Retinal pigment epithelial cell (primary cell): ENCODE measurements around the gene FAM114A2.
"Not testable (repeated sequence)": the region's sequence is repeated elsewhere in the genome, so short reads cannot be mapped to it uniquely, and the experiment has no call there.

Experiments used
- DNase-seq: peaks from one replicate; pipeline ENCODE4 v3.0.0-alpha.2; 2010; ENCODE audit warnings: low read depth
- H3K4me3 ChIP-seq: 2 replicates; pipeline ENCODE4 v1.5.1; 2011; ENCODE audit warnings: mild to moderate bottlenecking, low read length, control low read depth, moderate library complexity
- TF ChIP-seq, protein P1 (sequence below): conservative IDR thresholded peaks from 2 replicates; pipeline ENCODE4 v1.5.1; 2011; ENCODE audit warnings: low read depth, low read length, control low read depth, inconsistent platforms

Gene FAM114A2

DNA sequence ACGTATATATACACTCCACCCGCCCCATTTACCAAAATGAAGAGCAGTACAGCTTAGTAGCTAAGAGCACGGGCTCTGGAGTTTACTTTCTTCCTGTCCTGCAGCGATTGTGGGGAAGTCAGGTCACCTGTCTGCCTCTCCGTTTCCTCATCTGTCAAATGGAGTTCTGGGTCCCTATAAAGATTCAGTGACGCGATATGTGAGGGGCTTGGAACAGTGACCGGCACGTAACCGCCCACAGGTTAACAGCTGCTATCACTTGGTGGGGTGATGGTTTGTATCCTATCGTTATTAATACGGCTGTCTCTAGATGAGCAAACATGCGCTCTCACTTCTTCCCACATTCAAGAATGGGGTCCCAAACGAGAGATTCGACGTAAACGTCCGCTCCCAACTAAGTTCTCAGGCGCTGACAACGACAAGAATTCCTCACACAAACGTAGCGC, 426 bp downstream of the FAM114A2 start:
- DNase-seq = no peak
- H3K4me3 ChIP-seq = peak overlapping the region; percentile 84
- TF ChIP-seq, protein P1, sequence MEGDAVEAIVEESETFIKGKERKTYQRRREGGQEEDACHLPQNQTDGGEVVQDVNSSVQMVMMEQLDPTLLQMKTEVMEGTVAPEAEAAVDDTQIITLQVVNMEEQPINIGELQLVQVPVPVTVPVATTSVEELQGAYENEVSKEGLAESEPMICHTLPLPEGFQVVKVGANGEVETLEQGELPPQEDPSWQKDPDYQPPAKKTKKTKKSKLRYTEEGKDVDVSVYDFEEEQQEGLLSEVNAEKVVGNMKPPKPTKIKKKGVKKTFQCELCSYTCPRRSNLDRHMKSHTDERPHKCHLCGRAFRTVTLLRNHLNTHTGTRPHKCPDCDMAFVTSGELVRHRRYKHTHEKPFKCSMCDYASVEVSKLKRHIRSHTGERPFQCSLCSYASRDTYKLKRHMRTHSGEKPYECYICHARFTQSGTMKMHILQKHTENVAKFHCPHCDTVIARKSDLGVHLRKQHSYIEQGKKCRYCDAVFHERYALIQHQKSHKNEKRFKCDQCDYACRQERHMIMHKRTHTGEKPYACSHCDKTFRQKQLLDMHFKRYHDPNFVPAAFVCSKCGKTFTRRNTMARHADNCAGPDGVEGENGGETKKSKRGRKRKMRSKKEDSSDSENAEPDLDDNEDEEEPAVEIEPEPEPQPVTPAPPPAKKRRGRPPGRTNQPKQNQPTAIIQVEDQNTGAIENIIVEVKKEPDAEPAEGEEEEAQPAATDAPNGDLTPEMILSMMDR = no peak

DNA sequence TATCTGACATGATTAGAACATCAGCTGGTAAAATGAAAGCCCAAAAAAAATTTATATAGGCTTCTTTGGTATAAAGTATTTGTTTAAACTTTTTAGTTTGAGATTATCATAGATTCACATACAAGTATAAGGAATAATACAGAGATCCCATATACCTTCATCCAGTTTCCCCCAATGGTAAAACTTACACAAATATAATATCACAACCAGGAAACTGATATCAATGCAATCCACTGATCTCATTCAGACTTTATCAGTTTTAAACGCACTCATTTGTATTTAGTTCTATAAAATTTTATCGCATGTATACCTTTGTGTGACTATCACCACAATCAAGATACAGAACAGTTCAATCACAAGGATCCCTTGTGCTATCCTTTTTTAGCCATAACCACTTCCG, 3.8 kb downstream of the FAM114A2 start:
- no peak for DNase-seq
- no peak overlapping the region for H3K4me3 ChIP-seq
- TF ChIP-seq, protein P1 = no peak

DNA sequence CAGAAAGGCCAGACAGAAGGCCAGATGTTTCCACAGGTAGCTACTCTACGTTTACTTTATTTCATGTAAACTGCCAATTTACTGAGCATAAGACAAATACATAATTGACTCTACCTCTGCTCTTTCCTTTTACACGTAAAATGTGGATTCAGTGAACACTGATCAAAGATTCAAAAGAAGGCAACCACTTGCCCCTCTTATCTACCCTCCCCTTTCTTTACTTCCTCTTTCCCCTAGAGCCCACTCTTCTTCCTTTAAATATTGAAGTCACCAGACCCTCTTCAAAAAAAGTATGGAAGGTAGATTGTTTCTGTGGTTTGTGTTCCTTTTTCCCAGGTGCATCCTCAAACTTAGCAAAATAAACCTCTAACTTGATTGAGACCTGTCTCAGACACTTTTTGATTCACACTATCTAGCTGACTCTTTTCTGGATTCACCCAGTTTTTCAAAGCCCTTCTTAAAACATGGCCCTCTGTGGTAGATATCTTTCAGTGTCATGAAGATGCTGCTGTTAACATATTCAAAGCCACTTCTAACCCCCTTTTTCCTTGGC, 6.7 kb downstream of the FAM114A2 start:
- TF ChIP-seq, protein P1 = no peak
- no peak for DNase-seq
- H3K4me3 ChIP-seq = no peak overlapping the region

DNA sequence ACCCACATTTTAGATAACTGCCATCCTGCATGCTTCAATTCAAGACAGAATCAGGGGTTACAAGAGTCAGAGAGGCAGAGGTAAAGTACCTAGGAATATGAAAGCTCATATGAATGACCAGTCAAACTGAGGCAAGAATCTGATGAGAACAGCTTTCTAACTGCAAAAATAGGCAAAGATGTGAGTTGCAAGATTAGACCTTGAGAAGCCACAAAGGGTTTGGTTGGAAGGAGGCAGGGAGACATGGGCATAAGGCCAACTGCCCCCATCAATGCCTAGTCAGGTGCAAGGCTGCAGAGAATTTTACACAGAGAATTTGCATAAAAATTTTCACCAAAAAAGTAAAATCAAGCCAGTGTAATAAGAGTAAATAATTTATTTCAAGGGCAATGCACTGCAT, 12.8 kb downstream of the FAM114A2 start:
- H3K4me3 ChIP-seq = no peak overlapping the region
- no peak for DNase-seq
- TF ChIP-seq, protein P1 = no peak

DNA sequence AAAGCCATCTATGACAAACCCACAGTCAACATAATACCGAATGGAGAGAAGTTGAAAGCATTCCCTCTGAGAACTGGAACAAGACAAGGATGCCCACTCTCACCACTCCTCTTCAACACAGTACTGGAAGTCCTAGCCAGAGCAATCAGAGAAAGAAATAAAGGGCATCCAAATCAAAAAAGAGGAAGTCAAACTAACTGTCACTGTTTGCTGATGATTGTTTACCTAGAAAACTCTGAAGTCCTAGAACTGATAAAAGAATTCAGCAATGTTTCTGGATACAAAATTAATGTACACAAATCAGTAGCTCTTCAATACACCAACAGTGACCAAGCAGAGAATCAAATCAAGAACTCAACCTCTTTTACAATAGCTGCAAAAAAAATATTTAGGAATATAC, 19.8 kb downstream of the FAM114A2 start:
- DNase-seq = not testable (repeated sequence)

DNA sequence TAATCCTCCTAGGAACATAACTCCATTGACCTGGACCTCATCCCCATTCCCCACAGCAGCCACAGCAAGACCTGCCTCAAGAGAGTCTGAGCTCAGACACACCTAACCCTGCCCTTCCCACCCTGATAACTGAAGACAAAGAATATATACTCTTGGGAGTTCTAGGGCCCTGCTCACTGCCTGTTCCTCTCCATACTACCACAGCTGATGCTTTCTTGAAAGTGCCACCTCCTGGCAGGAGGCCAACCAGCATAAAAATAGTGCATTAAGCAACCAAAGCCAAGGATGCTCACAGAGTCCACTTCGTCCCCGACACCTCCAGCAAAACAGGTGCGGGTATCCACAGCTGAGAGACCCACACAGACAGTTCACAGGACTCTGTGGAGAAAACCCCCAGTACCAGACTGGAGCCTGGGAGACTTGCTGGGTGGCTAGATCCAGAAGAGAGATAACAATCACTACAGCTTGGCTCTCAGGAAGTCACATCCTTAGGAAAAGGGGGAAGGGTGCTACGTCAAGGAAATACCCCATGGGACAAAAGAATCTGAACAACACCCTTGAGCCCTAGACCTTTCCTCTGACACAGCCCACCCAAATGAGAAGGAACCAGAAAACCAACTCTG, 23.5 kb downstream of the FAM114A2 start:
- H3K4me3 ChIP-seq = no peak overlapping the region
- DNase-seq = no peak
- TF ChIP-seq, protein P1 = no peak

More for the DNA sequence above, 19.8 kb downstream of the FAM114A2 start:
- not testable (repeated sequence) for H3K4me3 ChIP-seq

DNA sequence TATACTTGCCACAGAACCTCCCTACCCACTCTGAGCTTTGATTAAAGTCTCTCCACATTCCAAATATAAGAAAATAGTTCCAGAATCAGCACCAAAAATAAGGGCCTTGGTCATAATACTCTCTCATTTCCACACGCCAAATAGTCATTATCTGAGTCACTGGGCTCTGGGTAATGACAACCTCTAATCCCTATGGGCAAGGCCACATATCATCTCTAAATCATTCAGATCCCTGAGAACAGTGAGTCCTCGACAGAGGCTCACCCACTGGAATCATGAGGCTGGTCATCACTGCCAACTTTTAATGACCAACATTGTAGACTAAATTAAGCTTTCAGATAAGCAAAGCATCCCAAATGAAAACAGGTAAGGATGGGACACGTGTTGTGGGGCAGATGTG, 28.1 kb downstream of the FAM114A2 start:
- peak; percentile 9 for DNase-seq
- TF ChIP-seq, protein P1 = no peak

More for the DNA sequence above, 28.1 kb downstream of the FAM114A2 start:
- no peak overlapping the region for H3K4me3 ChIP-seq
